ENCODE measurements around the gene ZNF614.
A peak's percentile ranks its signal among the peaks of the same experiment; 100 is the strongest.
"Not testable (repeated sequence)": the region's sequence is repeated elsewhere in the genome, so short reads cannot be mapped to it uniquely, and the experiment has no call there.

ZNF614 gene

GRCh38 chr19:51994048-51994644 is 34.0 kb downstream of the ZNF614 start:
- H3K27ac ChIP-seq, result no peak overlapping the region
- no peak overlapping the region for H3K4me3 ChIP-seq (ENCODE audit: low read depth, low read length)
- H3K9ac ChIP-seq, result no peak overlapping the region
- H2AFZ ChIP-seq, result no peak overlapping the region
- no peaks in the 10 kb centered on the region for H3K27me3 ChIP-seq (ENCODE audit: control insufficient read depth, insufficient read depth, low read length)
- TF ChIP-seq, protein P1, sequence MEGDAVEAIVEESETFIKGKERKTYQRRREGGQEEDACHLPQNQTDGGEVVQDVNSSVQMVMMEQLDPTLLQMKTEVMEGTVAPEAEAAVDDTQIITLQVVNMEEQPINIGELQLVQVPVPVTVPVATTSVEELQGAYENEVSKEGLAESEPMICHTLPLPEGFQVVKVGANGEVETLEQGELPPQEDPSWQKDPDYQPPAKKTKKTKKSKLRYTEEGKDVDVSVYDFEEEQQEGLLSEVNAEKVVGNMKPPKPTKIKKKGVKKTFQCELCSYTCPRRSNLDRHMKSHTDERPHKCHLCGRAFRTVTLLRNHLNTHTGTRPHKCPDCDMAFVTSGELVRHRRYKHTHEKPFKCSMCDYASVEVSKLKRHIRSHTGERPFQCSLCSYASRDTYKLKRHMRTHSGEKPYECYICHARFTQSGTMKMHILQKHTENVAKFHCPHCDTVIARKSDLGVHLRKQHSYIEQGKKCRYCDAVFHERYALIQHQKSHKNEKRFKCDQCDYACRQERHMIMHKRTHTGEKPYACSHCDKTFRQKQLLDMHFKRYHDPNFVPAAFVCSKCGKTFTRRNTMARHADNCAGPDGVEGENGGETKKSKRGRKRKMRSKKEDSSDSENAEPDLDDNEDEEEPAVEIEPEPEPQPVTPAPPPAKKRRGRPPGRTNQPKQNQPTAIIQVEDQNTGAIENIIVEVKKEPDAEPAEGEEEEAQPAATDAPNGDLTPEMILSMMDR (IDR thresholded peaks at IDR 0.05), result no peak
- peaks cover 26% of the 10 kb centered on the region for H3K9me3 ChIP-seq (ENCODE audit: control insufficient read depth, low read length)
- H3K79me2 ChIP-seq, result no peaks in the 10 kb centered on the region
- H3K36me3 ChIP-seq (ENCODE audit: control insufficient read depth, insufficient read depth, low read length), result peaks cover 25% of the 10 kb centered on the region
- no peaks in the 10 kb centered on the region for H3K4me1 ChIP-seq
- H3K4me2 ChIP-seq (ENCODE audit: low read length), result no peak overlapping the region

GRCh38 chr19:51993422-51993821 is 34.8 kb downstream of the ZNF614 start:
- H3K4me3 ChIP-seq (ENCODE audit: low read depth, low read length), result no peak overlapping the region

GRCh38 chr19:51986309-51987291 is 41.6 kb downstream of the ZNF614 start, which contains the start of gene ZNF350:
TSS of gene ZNF350 (minus strand) at chr19:51986840. CDS start at chr19:51974360, 12,480 bp downstream.
- Histone ChIP-seq H3K9ac (no peak within 1 kb of the TSS), H3K27me3 (ENCODE audit: control insufficient read depth, insufficient read depth, low read length) (no peaks in the 10 kb centered on the region), H3K4me2 (ENCODE audit: low read length) (peak within 1 kb of the TSS; percentile 89), H3K4me1 (no peaks in the 10 kb centered on the region), H3K36me3 (ENCODE audit: control insufficient read depth, insufficient read depth, low read length) (no peaks in the 10 kb centered on the region), H3K79me2 (peaks cover 11% of the 10 kb centered on the region), H2AFZ (peak within 1 kb of the TSS; percentile 67), H3K9me3 (ENCODE audit: control insufficient read depth, low read length) (no peaks in the 10 kb centered on the region), H3K4me3 (ENCODE audit: low read depth, low read length) (peak within 1 kb of the TSS; percentile 89), H3K27ac (peak within 1 kb of the TSS; percentile 51)
- TF ChIP-seq, protein P1 (IDR thresholded peaks at IDR 0.05), result no peak

More at GRCh38 chr19:51993422-51993821, 34.8 kb downstream of the ZNF614 start:
- H3K27me3 ChIP-seq (ENCODE audit: control insufficient read depth, insufficient read depth, low read length), result no peaks in the 10 kb centered on the region
- H2AFZ ChIP-seq, result no peak overlapping the region
- peaks cover 22% of the 10 kb centered on the region for H3K36me3 ChIP-seq (ENCODE audit: control insufficient read depth, insufficient read depth, low read length)
- no peak overlapping the region for H3K9ac ChIP-seq
- no peaks in the 10 kb centered on the region for H3K4me1 ChIP-seq
- TF ChIP-seq, protein P1 (IDR thresholded peaks at IDR 0.05), result no peak
- H3K79me2 ChIP-seq, result no peaks in the 10 kb centered on the region
- H3K27ac ChIP-seq, result no peak overlapping the region
- no peak overlapping the region for H3K4me2 ChIP-seq (ENCODE audit: low read length)
- H3K9me3 ChIP-seq (ENCODE audit: control insufficient read depth, low read length), result peaks cover 26% of the 10 kb centered on the region

GRCh38 chr19:51983361-51983760 is 44.8 kb downstream of the ZNF614 start:
- TF ChIP-seq, protein P1 (IDR thresholded peaks at IDR 0.05), result no peak
- H3K9me3 ChIP-seq (ENCODE audit: control insufficient read depth, low read length), result no peaks in the 10 kb centered on the region
- H3K9ac ChIP-seq, result no peak overlapping the region
- no peaks in the 10 kb centered on the region for H3K36me3 ChIP-seq (ENCODE audit: control insufficient read depth, insufficient read depth, low read length)
- H3K4me3 ChIP-seq (ENCODE audit: low read depth, low read length), result no peak overlapping the region
- H3K27ac ChIP-seq, result no peak overlapping the region
- no peak overlapping the region for H2AFZ ChIP-seq
- H3K4me2 ChIP-seq (ENCODE audit: low read length), result no peak overlapping the region
- H3K79me2 ChIP-seq, result peaks cover 15% of the 10 kb centered on the region
- no peaks in the 10 kb centered on the region for H3K27me3 ChIP-seq (ENCODE audit: control insufficient read depth, insufficient read depth, low read length)
- H3K4me1 ChIP-seq, result no peaks in the 10 kb centered on the region

DNA sequence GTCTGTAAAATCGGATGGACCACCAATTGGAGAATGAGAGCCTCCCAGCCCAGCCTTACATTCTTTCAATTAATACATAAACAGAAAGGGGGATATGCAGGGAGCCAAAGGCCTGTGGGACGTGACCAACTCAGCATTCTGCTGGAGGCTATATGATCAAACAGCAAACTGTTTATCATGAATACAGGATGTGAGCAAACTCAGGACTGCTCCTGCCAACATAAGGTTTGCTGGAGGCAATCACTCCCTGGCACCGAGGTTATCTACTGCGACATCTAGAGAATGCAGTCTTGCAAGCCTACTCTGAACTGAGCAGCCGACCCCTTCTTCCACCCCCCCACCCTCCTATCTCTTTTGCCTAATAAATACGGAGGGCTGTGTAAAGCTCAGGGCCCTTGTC is 47.3 kb downstream of the ZNF614 start:
- H3K27ac ChIP-seq; H3K4me3 ChIP-seq (ENCODE audit: low read depth, low read length); H3K4me2 ChIP-seq (ENCODE audit: low read length); H3K27me3 ChIP-seq (ENCODE audit: control insufficient read depth, insufficient read depth, low read length); H3K9me3 ChIP-seq (ENCODE audit: control insufficient read depth, low read length); H3K9ac ChIP-seq; H3K36me3 ChIP-seq (ENCODE audit: control insufficient read depth, insufficient read depth, low read length); H2AFZ ChIP-seq; H3K4me1 ChIP-seq; H3K79me2 ChIP-seq: not testable (repeated sequence)

Data from parathyroid adenoma (tissue), 2 donors.